ENCODE measurements around the gene TMEM225. TPM values are rescaled to one million over a fixed set of nuclear protein-coding genes. Genes with fewer than 3 reads are reported as not detected.

TMEM225 gene
- not detected for total RNA-seq

- no peak for TF ChIP-seq POLR2A (IDR thresholded peaks at IDR 0.05)
- TF ChIP-seq CTCF (IDR thresholded peaks at IDR 0.05) = no peak
- no peak for TF ChIP-seq EP300 (IDR thresholded peaks at IDR 0.05)
- H3K27ac ChIP-seq = no peak within 1 kb of the TSS
- DNase-seq (ENCODE audit: low spot score in 2 of 2) = no peak
Measured at GRCh38 chr11:123885570-123885969, at the start of gene TMEM225. TSS of gene TMEM225 (minus strand) at chr11:123885670. CDS start at chr11:123885425, 245 bp downstream.

GRCh38 chr11:123924027-123924426 lies 38.6 kb upstream of the TMEM225 start:
- Histone ChIP-seq H3K36me3 (no peaks in the 10 kb centered on the region), H3K27ac (no peak overlapping the region), H3K4me3 (no peak overlapping the region), H3K4me1 (no peaks in the 10 kb centered on the region), H3K27me3 (no peaks in the 10 kb centered on the region), H3K9me3 (no peaks in the 10 kb centered on the region)
- 73 to 77% methylated on average over 1 of the region's 1 CpG for WGBS, 2 donors
- TF ChIP-seq EP300 (IDR thresholded peaks at IDR 0.05) (no peak), CTCF (IDR thresholded peaks at IDR 0.05) (no peak), POLR2A (IDR thresholded peaks at IDR 0.05) (no peak)
- no peak for DNase-seq (ENCODE audit: low spot score in 2 of 2)

More at GRCh38 chr11:123885570-123885969, at the start of gene TMEM225:
- Histone ChIP-seq H3K36me3 (no peaks in the 10 kb centered on the region), H3K4me1 (no peaks in the 10 kb centered on the region), H3K4me3 (no peak within 1 kb of the TSS), H3K9me3 (no peaks in the 10 kb centered on the region), H3K27me3 (no peaks in the 10 kb centered on the region)
- 81 to 85% methylated on average over 3 of the region's 3 CpGs for WGBS, 2 donors

GRCh38 chr11:123920943-123921342 lies 35.5 kb upstream of the TMEM225 start:
- Histone ChIP-seq H3K27me3 (no peaks in the 10 kb centered on the region), H3K36me3 (no peaks in the 10 kb centered on the region), H3K27ac (no peak overlapping the region), H3K9me3 (no peaks in the 10 kb centered on the region), H3K4me1 (no peaks in the 10 kb centered on the region), H3K4me3 (no peak overlapping the region)
- no peak for DNase-seq (ENCODE audit: low spot score in 2 of 2)
- 77 to 84% methylated on average over 3 of the region's 3 CpGs for WGBS, 2 donors
- TF ChIP-seq EP300 (IDR thresholded peaks at IDR 0.05) (no peak), CTCF (IDR thresholded peaks at IDR 0.05) (no peak), POLR2A (IDR thresholded peaks at IDR 0.05) (no peak)

GRCh38 chr11:123905826-123906225 lies 20.4 kb upstream of the TMEM225 start:
- DNase-seq (ENCODE audit: low spot score in 2 of 2) = no peak
- no peaks in the 10 kb centered on the region for H3K9me3 ChIP-seq
- H3K27me3 ChIP-seq = no peaks in the 10 kb centered on the region
- no peak overlapping the region for H3K27ac ChIP-seq
- TF ChIP-seq CTCF (IDR thresholded peaks at IDR 0.05) (no peak), EP300 (IDR thresholded peaks at IDR 0.05) (no peak), POLR2A (IDR thresholded peaks at IDR 0.05) (no peak)
- no peaks in the 10 kb centered on the region for H3K4me1 ChIP-seq
- H3K4me3 ChIP-seq = no peak overlapping the region
- WGBS, 2 donors = 61 to 63% methylated on average over 3 of the region's 3 CpGs
- H3K36me3 ChIP-seq = no peaks in the 10 kb centered on the region

GRCh38 chr11:123904932-123905331 lies 19.5 kb upstream of the TMEM225 start:
- 79 to 81% methylated on average over 3 of the region's 3 CpGs for WGBS, 2 donors
- no peaks in the 10 kb centered on the region for H3K9me3 ChIP-seq
- H3K4me3 ChIP-seq = no peak overlapping the region
- DNase-seq (ENCODE audit: low spot score in 2 of 2) = no peak
- H3K27me3 ChIP-seq = no peaks in the 10 kb centered on the region
- H3K36me3 ChIP-seq = no peaks in the 10 kb centered on the region
- no peak overlapping the region for H3K27ac ChIP-seq
- TF ChIP-seq CTCF (IDR thresholded peaks at IDR 0.05) (no peak), POLR2A (IDR thresholded peaks at IDR 0.05) (no peak), EP300 (IDR thresholded peaks at IDR 0.05) (no peak)
- no peaks in the 10 kb centered on the region for H3K4me1 ChIP-seq
